Measurements from ENCODE around the gene SIPA1. TPM values are rescaled to one million over a fixed set of nuclear protein-coding genes. Genes with fewer than 3 reads are reported as not detected.

The SIPA1 gene
- total RNA-seq, 4 donors from 2014 or later: 19.3 to 60.5 (median 33.3) TPM

DNA sequence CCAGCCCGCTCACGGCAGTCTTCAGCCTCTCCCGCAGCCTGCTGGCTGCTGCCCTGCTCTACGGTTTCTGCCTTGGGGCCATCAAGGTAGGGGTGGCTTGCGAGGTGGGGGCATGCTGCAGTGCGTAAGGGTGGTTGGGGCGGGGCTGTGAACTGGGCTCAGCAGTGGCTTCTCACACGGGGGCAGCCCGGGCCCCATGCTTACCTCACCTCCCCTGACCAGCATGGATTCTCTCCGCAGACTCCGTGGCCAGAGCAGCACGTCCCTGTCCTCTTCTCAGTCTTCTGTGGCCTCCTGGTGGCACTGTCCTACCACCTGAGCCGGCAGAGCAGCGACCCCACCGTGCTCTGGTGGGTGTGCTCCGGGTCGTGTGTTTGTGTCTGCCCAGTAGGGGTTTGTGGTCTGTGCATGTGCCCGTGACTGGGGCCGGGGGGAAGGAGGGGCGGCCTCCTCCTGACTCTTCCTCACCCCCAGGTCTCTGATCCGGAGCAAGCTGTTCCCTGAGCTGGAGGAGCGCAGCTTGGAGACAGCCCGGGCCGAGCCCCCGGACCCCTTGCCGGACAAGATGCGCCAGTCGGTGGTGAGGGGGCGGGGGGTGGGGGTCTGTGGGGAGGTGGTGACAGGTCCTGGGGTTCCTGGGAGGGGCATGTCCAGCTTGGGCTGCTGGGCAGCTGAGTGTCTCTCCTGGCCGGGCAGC is 12.8 kb upstream of the SIPA1 start:
- TF ChIP-seq, protein P1, sequence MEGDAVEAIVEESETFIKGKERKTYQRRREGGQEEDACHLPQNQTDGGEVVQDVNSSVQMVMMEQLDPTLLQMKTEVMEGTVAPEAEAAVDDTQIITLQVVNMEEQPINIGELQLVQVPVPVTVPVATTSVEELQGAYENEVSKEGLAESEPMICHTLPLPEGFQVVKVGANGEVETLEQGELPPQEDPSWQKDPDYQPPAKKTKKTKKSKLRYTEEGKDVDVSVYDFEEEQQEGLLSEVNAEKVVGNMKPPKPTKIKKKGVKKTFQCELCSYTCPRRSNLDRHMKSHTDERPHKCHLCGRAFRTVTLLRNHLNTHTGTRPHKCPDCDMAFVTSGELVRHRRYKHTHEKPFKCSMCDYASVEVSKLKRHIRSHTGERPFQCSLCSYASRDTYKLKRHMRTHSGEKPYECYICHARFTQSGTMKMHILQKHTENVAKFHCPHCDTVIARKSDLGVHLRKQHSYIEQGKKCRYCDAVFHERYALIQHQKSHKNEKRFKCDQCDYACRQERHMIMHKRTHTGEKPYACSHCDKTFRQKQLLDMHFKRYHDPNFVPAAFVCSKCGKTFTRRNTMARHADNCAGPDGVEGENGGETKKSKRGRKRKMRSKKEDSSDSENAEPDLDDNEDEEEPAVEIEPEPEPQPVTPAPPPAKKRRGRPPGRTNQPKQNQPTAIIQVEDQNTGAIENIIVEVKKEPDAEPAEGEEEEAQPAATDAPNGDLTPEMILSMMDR (IDR thresholded peaks at IDR 0.05): no peak
- ATAC-seq (ENCODE audit: low FRiP score): no peak
- DNase-seq (ENCODE audit: low spot score): no peak

DNA sequence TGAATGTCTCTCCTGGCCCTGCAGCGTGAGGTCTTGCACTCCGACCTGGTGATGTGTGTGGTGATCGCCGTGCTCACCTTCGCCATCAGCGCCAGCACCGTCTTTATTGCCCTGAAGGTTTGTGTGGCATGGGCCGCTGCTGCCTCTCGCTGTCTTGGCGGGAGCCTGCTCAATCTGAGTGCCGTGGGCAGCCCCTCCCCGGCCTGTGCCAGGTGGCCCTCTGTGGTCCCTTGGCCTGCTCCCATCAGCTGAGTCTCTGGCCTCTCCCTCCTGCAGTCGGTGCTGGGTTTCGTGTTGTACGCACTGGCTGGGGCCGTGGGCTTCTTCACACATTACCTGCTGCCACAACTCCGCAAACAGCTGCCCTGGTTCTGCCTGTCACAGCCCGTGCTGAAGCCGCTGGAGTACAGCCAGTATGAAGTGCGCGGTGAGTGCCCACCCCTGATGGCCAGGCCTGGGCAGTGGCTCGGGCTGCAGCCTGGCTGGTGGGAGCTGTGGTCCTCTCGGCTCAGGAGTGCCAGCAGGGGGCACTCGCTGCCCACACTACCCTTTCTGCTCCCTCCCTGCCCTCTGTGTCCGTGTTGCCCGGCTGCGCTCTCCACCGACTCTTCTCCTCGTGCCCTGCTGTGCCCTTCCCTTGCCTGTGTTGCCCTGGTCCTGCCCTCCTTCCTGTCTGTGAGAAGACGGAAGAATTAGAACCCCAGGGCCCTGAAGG is 12.1 kb upstream of the SIPA1 start:
- TF ChIP-seq, protein P1 (IDR thresholded peaks at IDR 0.05): peak in 1 of 3 donors; percentile 10
- ATAC-seq (ENCODE audit: low FRiP score) (peak; percentile 41), DNase-seq (ENCODE audit: low spot score) (no peak)

DNA sequence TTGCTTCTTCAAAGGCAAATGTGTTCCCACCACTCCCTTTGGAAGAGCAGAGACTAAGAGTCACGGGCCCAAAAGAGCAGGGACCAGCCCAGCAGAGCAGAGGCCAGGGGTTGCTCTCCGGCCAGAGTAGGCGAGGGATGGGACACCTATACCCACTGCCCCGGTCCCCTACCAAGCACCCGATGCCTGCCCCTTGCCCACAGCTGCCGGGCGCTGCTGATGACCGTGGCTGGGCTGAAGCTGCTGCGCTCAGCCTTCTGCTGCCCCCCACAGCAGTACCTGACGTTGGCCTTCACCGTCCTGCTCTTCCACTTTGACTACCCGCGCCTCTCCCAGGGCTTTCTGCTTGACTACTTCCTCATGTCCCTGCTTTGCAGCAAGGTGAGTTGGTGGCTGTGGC is 10.7 kb upstream of the SIPA1 start:
- no peak for ATAC-seq (ENCODE audit: low FRiP score)
- TF ChIP-seq, protein P1 (IDR thresholded peaks at IDR 0.05): no peak

DNA sequence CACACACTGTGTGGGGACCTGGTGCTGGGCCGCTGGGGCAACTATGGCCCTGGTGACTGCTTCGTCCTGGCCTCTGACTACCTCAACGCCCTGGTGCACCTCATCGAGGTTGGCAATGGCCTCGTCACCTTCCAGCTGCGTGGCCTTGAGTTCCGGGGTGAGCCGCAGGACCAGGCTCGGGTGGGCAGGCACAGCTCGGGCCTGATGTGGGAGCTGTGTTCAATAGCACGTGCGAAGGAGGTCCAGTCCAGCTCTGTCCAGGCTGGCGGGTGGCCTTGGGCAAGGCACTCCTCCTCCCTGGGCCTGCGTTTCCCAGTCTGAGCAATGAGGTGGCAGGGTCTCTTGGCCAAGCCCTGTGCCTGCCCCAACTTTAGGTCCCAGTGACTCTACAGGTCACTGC is 8.3 kb upstream of the SIPA1 start:
- ATAC-seq (ENCODE audit: low FRiP score): no peak
- TF ChIP-seq, protein P1 (IDR thresholded peaks at IDR 0.05): no peak
- no peak for DNase-seq (ENCODE audit: low spot score)

More for the DNA sequence above, 10.7 kb upstream of the SIPA1 start:
- no peak for DNase-seq (ENCODE audit: low spot score)

DNA sequence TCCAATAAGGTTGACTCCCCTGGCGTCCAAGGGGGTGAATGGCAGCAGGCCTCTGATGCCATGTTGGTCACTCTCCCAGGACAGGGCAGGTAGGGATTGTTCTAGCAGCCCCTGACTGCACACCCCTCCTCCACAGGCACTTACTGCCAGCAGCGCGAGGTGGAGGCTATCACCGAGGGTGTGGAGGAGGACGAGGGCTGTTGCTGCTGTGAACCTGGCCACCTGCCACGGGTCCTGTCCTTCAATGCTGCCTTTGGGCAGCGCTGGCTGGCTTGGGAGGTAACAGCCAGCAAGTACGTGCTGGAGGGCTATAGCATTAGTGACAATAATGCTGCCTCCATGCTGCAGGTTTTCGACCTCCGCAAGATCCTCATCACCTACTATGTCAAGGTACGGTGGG is 7.7 kb upstream of the SIPA1 start:
- DNase-seq (ENCODE audit: low spot score): no peak
- ATAC-seq (ENCODE audit: low FRiP score): no peak
- TF ChIP-seq, protein P1 (IDR thresholded peaks at IDR 0.05): no peak

DNA sequence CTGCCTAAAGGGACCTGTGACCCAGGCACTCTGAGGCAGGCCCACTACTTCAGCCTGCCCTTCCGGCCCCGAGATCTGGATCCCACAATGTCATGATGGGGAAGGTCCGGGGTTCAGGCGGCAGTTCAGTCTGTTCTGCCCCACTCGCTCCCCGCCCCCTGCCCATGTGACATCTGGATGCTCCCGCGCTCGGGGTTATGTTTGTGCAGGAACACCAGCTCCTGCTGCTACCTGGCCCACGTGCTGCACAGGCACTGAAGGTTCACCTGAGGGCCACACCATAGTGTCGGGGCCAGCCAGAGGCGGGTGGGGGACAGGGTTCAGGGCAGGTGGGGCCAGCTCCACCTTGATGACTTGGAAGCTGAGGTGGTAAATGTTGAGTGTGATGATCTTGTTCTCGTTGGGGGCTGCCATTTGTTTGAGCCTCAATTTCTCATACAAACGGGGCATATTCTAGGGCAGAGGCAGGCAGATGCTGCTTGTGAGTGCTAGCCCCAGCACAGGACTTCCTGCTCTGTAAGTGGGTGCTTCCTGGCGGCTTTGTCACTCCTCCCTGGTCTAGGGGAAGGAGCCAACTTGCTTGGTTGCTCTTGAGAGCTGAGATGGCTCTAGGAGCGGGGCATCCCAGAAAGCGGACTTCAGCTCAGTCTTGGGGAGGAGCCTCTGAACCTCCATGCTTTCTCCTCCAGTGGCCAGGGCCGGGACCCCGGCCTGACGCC is 4.4 kb upstream of the SIPA1 start:
- DNase-seq (ENCODE audit: low spot score) (no peak), ATAC-seq (ENCODE audit: low FRiP score) (no peak)
- TF ChIP-seq, protein P1 (IDR thresholded peaks at IDR 0.05): no peak
